GM12878 (cell line): ENCODE measurements around the gene KBTBD4. TPM values are rescaled to one million over a fixed set of nuclear protein-coding genes. Genes with fewer than 3 reads are reported as not detected.

ENCODE experiments used
- BHLHE40 ChIP-seq, 2 experiments: fragments of 450-650 bp in 1 of 2; IDR thresholded peaks; 2 replicates each; pipeline ENCODE4 v1.6.1; 2011 to 2017; ENCODE audit warnings: low read depth in 2 of 2, borderline replicate concordance in 1 of 2, improper control_type of control experiment in 1 of 2, low read length in 1 of 2, mild to moderate bottlenecking in 1 of 2
- CREB1 ChIP-seq: IDR thresholded peaks from 2 replicates; pipeline ENCODE4 v1.6.1; 2012; ENCODE audit warnings: low read depth, mild to moderate bottlenecking, inconsistent platforms
- CREM ChIP-seq: IDR thresholded peaks from 2 replicates; pipeline ENCODE4 v1.6.1; 2014; ENCODE audit warnings: antibody characterized with exemption, low read depth
- EED ChIP-seq: sonication (generic); IDR thresholded peaks from 2 replicates; pipeline ENCODE4 v1.6.1; 2016; ENCODE audit warnings: antibody characterized with exemption, low read depth
- FOXM1 ChIP-seq: IDR thresholded peaks from 2 replicates; pipeline ENCODE4 v1.6.1; 2012; ENCODE audit warnings: low read depth, mild to moderate bottlenecking, inconsistent platforms, low read length, moderate library complexity
- HDAC6 ChIP-seq: fragments of 200-600 bp; sonication (generic); IDR thresholded peaks from one replicate; pipeline ENCODE4 v1.8.0; 2017; ENCODE audit warnings: antibody characterized with exemption; ENCODE audit not compliant: unreplicated experiment
- IKZF2 ChIP-seq, 2 experiments: fragments of 450-650 bp; IDR thresholded peaks; 2 replicates each; pipeline ENCODE4 v1.6.1; 2017; ENCODE audit warnings: mild to moderate bottlenecking in 2 of 2, moderate library complexity in 2 of 2
- JUNB ChIP-seq: IDR thresholded peaks from 2 replicates; pipeline ENCODE4 v1.6.1; 2016; ENCODE audit warnings: antibody characterized with exemption, mild to moderate bottlenecking
- KDM1A ChIP-seq: fragments of 200-600 bp; sonication (generic); IDR thresholded peaks from 2 replicates; pipeline ENCODE4 v1.6.1; 2016; ENCODE audit warnings: borderline replicate concordance
- MEF2B ChIP-seq: fragments of 450-650 bp; IDR thresholded peaks from 2 replicates; pipeline ENCODE4 v1.6.1; 2018; ENCODE audit warnings: mild to moderate bottlenecking, moderate library complexity; ENCODE audit not compliant: partially characterized antibody, poor library complexity, severe bottlenecking
- MYB ChIP-seq: fragments of 150-350 bp; IDR thresholded peaks from 2 replicates; pipeline ENCODE4 v1.6.1; 2014; ENCODE audit warnings: mild to moderate bottlenecking, low read depth, low read length, borderline replicate concordance
- PAX5 ChIP-seq: IDR thresholded peaks from 2 replicates; pipeline ENCODE4 v1.6.1; 2011; ENCODE audit warnings: low read depth, low read length, borderline replicate concordance
- RFX5 ChIP-seq: IDR thresholded peaks from 2 replicates; pipeline ENCODE4 v1.6.1; 2011; ENCODE audit warnings: low read depth, low read length, improper control_type of control experiment
- RUNX3 ChIP-seq: IDR thresholded peaks from 2 replicates; pipeline ENCODE4 v1.6.1; 2012; ENCODE audit warnings: low read length, inconsistent platforms
- TBL1XR1 ChIP-seq: IDR thresholded peaks from 2 replicates; pipeline ENCODE4 v1.6.1; 2012; ENCODE audit warnings: low read depth, low read length, improper control_type of control experiment
- ZBED1 ChIP-seq: IDR thresholded peaks from 2 replicates; pipeline ENCODE4 v1.6.1; 2016; ENCODE audit warnings: borderline replicate concordance
- ZNF207 ChIP-seq: fragments of 450-650 bp; IDR thresholded peaks from 2 replicates; pipeline ENCODE4 v1.6.1; 2014; ENCODE audit warnings: antibody characterized with exemption, mild to moderate bottlenecking, borderline replicate concordance
- ZZZ3 ChIP-seq: IDR thresholded peaks from 2 replicates; pipeline ENCODE4 v1.6.1; 2011; ENCODE audit warnings: low read depth; ENCODE audit not compliant: control insufficient read depth, insufficient read length
- polyA plus RNA-seq, 11 experiments: library from polyadenylated mRNA; depleted of rRNA in 4 of 11; unstranded in 6 of 11; stranded (reverse) in 5 of 11; fragments of >200 nt; fragmentation: Nextera tagmentation in 4 of 11; fragmentation: Illumina TruSeq in 1 of 11; extraction: Ambion mirVana in 4 of 11; extraction: Trizol in 1 of 11; gene quantifications; 1 replicate in 1 of 11; 2 replicates in 10 of 11; pipeline versions ENCODE4 v1.2.1 to v1.2.3, GENCODE V29; 2011 to 2016; ENCODE audit warnings: inconsistent platforms in 2 of 11, missing spikeins in 2 of 11, low read depth in 1 of 11
- small RNA-seq: library from RNA; depleted of rRNA; stranded (forward); fragments of <200 nt; gene quantifications from one replicate; pipeline ENCODE3, GENCODE V24; 2014
- total RNA-seq, 4 experiments: library from RNA; depleted of rRNA in 3 of 4; stranded (reverse); fragments of >200 nt in 3 of 4; fragmentation: Illumina TruSeq in 1 of 4; extraction: Trizol in 1 of 4; gene quantifications; 2 replicates each; pipeline versions ENCODE4 v1.2.1 to v1.2.3, GENCODE V29; 2013 to 2021

The KBTBD4 gene
- total and polyA plus RNA-seq, 10 of the 15 experiments (the other 5 are each of a cell fraction or from before 2014, with no cell fraction given): 18.4 to 46.4 (median 25.7) TPM

DNA sequence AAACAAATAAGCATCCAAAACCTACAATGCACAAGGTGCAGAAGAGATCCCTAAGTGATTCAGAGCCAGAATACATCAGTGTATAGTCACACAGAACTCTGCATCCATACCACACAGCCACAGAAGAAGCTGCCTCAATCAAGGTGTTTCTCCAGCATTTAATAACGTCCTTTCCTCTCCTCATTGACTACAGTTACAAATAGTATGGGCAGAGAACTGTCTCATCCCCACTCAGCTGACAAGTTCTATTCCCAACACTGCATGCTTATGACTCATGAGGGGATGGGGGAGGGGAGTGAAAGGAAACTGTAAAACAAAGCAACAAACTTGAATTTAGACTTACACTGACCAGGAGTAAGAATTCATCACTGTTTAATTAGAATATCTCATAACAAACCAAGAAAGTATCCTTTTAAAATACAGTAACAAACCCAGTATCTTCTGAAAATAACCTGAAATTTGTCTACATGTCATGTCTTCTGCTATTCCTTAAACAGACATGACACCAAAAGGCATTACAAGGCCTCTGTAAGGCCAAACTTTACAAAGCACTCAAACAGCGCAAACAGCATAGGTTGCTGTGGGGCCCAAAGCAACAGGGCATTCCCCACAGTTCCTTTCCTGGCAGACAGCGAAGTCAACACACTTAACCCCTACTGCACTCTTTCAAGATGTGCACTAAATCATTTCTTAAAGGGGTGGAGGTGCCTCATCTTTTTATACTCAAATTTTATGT lies 55.1 kb downstream of the KBTBD4 start (continued):
- peak in 1 of 2 experiments; percentile 10; a peak in 1 of 4 replicates for TF ChIP-seq BHLHE40 (IDR thresholded peaks at IDR 0.05; ENCODE audit: borderline replicate concordance in 1 of 2, low read depth in 2 of 2, low read length in 1 of 2)
- TF ChIP-seq CREB1: 0 out of 2 replicates have a peak, but pooled peaks have one; percentile 27
- 0 out of 4 replicates have a peak, but pooled peaks of 1 of the 2 experiments have one; percentile 12 for TF ChIP-seq IKZF2 (IDR thresholded peaks at IDR 0.05)
- no peak for TF ChIP-seq ZNF207
- 0 out of 2 replicates have a peak, but pooled peaks have one; percentile 29 for TF ChIP-seq EED
- 0 out of 2 replicates have a peak, but pooled peaks have one; percentile 3 for TF ChIP-seq CREM
- no peak for TF ChIP-seq ZZZ3
- TF ChIP-seq MYB: no peak
- TF ChIP-seq ZBED1: no peak
- TF ChIP-seq JUNB: peak; percentile 49; the same call in 1 of the 2 replicates
- TF ChIP-seq PAX5: no peak
- TF ChIP-seq MEF2B: no peak
- TF ChIP-seq KDM1A: no peak
- TF ChIP-seq FOXM1: 0 out of 2 replicates have a peak, but pooled peaks have one; percentile 40
- no peak for TF ChIP-seq RFX5
- TF ChIP-seq HDAC6: no peak
- no peak for TF ChIP-seq TBL1XR1
- 0 out of 2 replicates have a peak, but pooled peaks have one; percentile 0 for TF ChIP-seq RUNX3

Small RNA genes within 50 kb of the gene (small RNA-seq; reads per million reads assigned to genes)
- not detected for gene RN7SL652P
- not detected for gene RNU5E-10P

Other genes starting within 250 kb of the KBTBD4 start
Only the 7 nearest of the 13 such genes appear.
- gene RAPSN, start 129.8 kb downstream of the KBTBD4 start, total RNA-seq (2014; rRNA removed): 0.23 and 0.27 TPM in 2 replicates
- 0.09 and 0.13 TPM in 2 replicates for gene RAPSN, start 129.8 kb downstream of the KBTBD4 start, total RNA-seq (2014; rRNA removed; fragmentation: Illumina TruSeq; extraction: Trizol)
- 0.15 and 0.27 TPM in 2 replicates for gene RAPSN, start 129.8 kb downstream of the KBTBD4 start, total RNA-seq (2021)
- 0.08 and 0.09 TPM in 2 replicates for gene RAPSN, start 129.8 kb downstream of the KBTBD4 start, polyA plus RNA-seq (2011; rRNA removed)
- not detected in 2 replicates for gene RAPSN, start 129.8 kb downstream of the KBTBD4 start, polyA plus RNA-seq (2014; fragmentation: Illumina TruSeq; extraction: Trizol)
- gene RAPSN, start 129.8 kb downstream of the KBTBD4 start, polyA plus RNA-seq (2014; fragmentation: Nextera tagmentation; extraction: Ambion mirVana): not detected
- gene RAPSN, start 129.8 kb downstream of the KBTBD4 start, polyA plus RNA-seq (2014; rRNA removed): 0.28 TPM in 1 of 2 replicates, not detected in the other
- not detected for gene RAPSN, start 129.8 kb downstream of the KBTBD4 start, polyA plus RNA-seq (2016; fragmentation: Nextera tagmentation; extraction: Ambion mirVana)
- gene CELF1, start 25.8 kb downstream of the KBTBD4 start, total RNA-seq (2014; rRNA removed): 78.6 and 82.0 TPM in 2 replicates
- gene CELF1, start 25.8 kb downstream of the KBTBD4 start, total RNA-seq (2014; rRNA removed; fragmentation: Illumina TruSeq; extraction: Trizol): 64.2 and 64.9 TPM in 2 replicates
- 106 and 108 TPM in 2 replicates for gene CELF1, start 25.8 kb downstream of the KBTBD4 start, total RNA-seq (2021)
- gene CELF1, start 25.8 kb downstream of the KBTBD4 start, polyA plus RNA-seq (2011; rRNA removed): 128 and 130 TPM in 2 replicates
- gene CELF1, start 25.8 kb downstream of the KBTBD4 start, polyA plus RNA-seq (2014; fragmentation: Illumina TruSeq; extraction: Trizol): 73.1 and 77.8 TPM in 2 replicates
- 10 to 100 TPM; 35.3 to 41.5 TPM for gene CELF1, start 25.8 kb downstream of the KBTBD4 start, polyA plus RNA-seq (2014; fragmentation: Nextera tagmentation; extraction: Ambion mirVana)
- gene CELF1, start 25.8 kb downstream of the KBTBD4 start, polyA plus RNA-seq (2014; rRNA removed): 83.8 and 92.9 TPM in 2 replicates
- 100 to 1,000 TPM; 108 to 109 TPM for gene CELF1, start 25.8 kb downstream of the KBTBD4 start, polyA plus RNA-seq (2016; fragmentation: Nextera tagmentation; extraction: Ambion mirVana)
- gene PTPMT1, start 13.4 kb downstream of the KBTBD4 start, total RNA-seq (2014; rRNA removed): 98.7 and 99.7 TPM in 2 replicates
- 41.2 and 44.2 TPM in 2 replicates for gene PTPMT1, start 13.4 kb downstream of the KBTBD4 start, total RNA-seq (2014; rRNA removed; fragmentation: Illumina TruSeq; extraction: Trizol)
- 59.1 and 59.7 TPM in 2 replicates for gene PTPMT1, start 13.4 kb downstream of the KBTBD4 start, total RNA-seq (2021)
- gene PTPMT1, start 13.4 kb downstream of the KBTBD4 start, polyA plus RNA-seq (2011; rRNA removed): 45.5 and 50.3 TPM in 2 replicates
- 57.2 and 59.2 TPM in 2 replicates for gene PTPMT1, start 13.4 kb downstream of the KBTBD4 start, polyA plus RNA-seq (2014; fragmentation: Illumina TruSeq; extraction: Trizol)
- gene PTPMT1, start 13.4 kb downstream of the KBTBD4 start, polyA plus RNA-seq (2014; fragmentation: Nextera tagmentation; extraction: Ambion mirVana): 10 to 100 TPM; 12.0 to 26.1 TPM
- gene PTPMT1, start 13.4 kb downstream of the KBTBD4 start, polyA plus RNA-seq (2014; rRNA removed): 106 and 112 TPM in 2 replicates
- 100 to 1,000 TPM; 108 to 116 TPM for gene PTPMT1, start 13.4 kb downstream of the KBTBD4 start, polyA plus RNA-seq (2016; fragmentation: Nextera tagmentation; extraction: Ambion mirVana)
- gene NDUFS3, start 104 bp upstream of the KBTBD4 start, total RNA-seq (2014; rRNA removed): 107 and 113 TPM in 2 replicates
- gene NDUFS3, start 104 bp upstream of the KBTBD4 start, total RNA-seq (2014; rRNA removed; fragmentation: Illumina TruSeq; extraction: Trizol): 95.5 and 96.3 TPM in 2 replicates
- gene NDUFS3, start 104 bp upstream of the KBTBD4 start, total RNA-seq (2021): 133 and 137 TPM in 2 replicates
- gene NDUFS3, start 104 bp upstream of the KBTBD4 start, polyA plus RNA-seq (2011; rRNA removed): 208 and 217 TPM in 2 replicates
- 99.6 and 111 TPM in 2 replicates for gene NDUFS3, start 104 bp upstream of the KBTBD4 start, polyA plus RNA-seq (2014; fragmentation: Illumina TruSeq; extraction: Trizol)
- 100 to 1,000 TPM in 1 of 2 experiments, 10 to 100 TPM in 1; 22.3 to 101 TPM for gene NDUFS3, start 104 bp upstream of the KBTBD4 start, polyA plus RNA-seq (2014; fragmentation: Nextera tagmentation; extraction: Ambion mirVana)
- 166 and 179 TPM in 2 replicates for gene NDUFS3, start 104 bp upstream of the KBTBD4 start, polyA plus RNA-seq (2014; rRNA removed)
- 100 to 1,000 TPM; 176 to 186 TPM for gene NDUFS3, start 104 bp upstream of the KBTBD4 start, polyA plus RNA-seq (2016; fragmentation: Nextera tagmentation; extraction: Ambion mirVana)
- gene FAM180B, start 7.7 kb upstream of the KBTBD4 start, total RNA-seq (2014; rRNA removed): 0.22 and 0.34 TPM in 2 replicates
- gene FAM180B, start 7.7 kb upstream of the KBTBD4 start, total RNA-seq (2014; rRNA removed; fragmentation: Illumina TruSeq; extraction: Trizol): not detected in 2 replicates
- not detected in 2 replicates for gene FAM180B, start 7.7 kb upstream of the KBTBD4 start, total RNA-seq (2021)
- gene FAM180B, start 7.7 kb upstream of the KBTBD4 start, polyA plus RNA-seq (2011; rRNA removed): not detected in 2 replicates
- gene FAM180B, start 7.7 kb upstream of the KBTBD4 start, polyA plus RNA-seq (2014; fragmentation: Illumina TruSeq; extraction: Trizol): 0.04 TPM in 1 of 2 replicates, not detected in the other
- gene FAM180B, start 7.7 kb upstream of the KBTBD4 start, polyA plus RNA-seq (2014; fragmentation: Nextera tagmentation; extraction: Ambion mirVana): not detected
- 0.14 TPM in 1 of 2 replicates, not detected in the other for gene FAM180B, start 7.7 kb upstream of the KBTBD4 start, polyA plus RNA-seq (2014; rRNA removed)
- gene FAM180B, start 7.7 kb upstream of the KBTBD4 start, polyA plus RNA-seq (2016; fragmentation: Nextera tagmentation; extraction: Ambion mirVana): not detected
- gene C1QTNF4, start 15.4 kb upstream of the KBTBD4 start, total RNA-seq (2014; rRNA removed): 0.05 and 0.06 TPM in 2 replicates
- not detected in 2 replicates for gene C1QTNF4, start 15.4 kb upstream of the KBTBD4 start, total RNA-seq (2014; rRNA removed; fragmentation: Illumina TruSeq; extraction: Trizol)
- not detected in 2 replicates for gene C1QTNF4, start 15.4 kb upstream of the KBTBD4 start, total RNA-seq (2021)
- not detected in 2 replicates for gene C1QTNF4, start 15.4 kb upstream of the KBTBD4 start, polyA plus RNA-seq (2011; rRNA removed)
- gene C1QTNF4, start 15.4 kb upstream of the KBTBD4 start, polyA plus RNA-seq (2014; fragmentation: Illumina TruSeq; extraction: Trizol): not detected in 2 replicates
- not detected for gene C1QTNF4, start 15.4 kb upstream of the KBTBD4 start, polyA plus RNA-seq (2014; fragmentation: Nextera tagmentation; extraction: Ambion mirVana)
- gene C1QTNF4, start 15.4 kb upstream of the KBTBD4 start, polyA plus RNA-seq (2014; rRNA removed): not detected in 2 replicates
- not detected for gene C1QTNF4, start 15.4 kb upstream of the KBTBD4 start, polyA plus RNA-seq (2016; fragmentation: Nextera tagmentation; extraction: Ambion mirVana)
- 82.9 and 107 TPM in 2 replicates for gene MTCH2, start 63.6 kb upstream of the KBTBD4 start, total RNA-seq (2014; rRNA removed)
- 72.5 and 75.0 TPM in 2 replicates for gene MTCH2, start 63.6 kb upstream of the KBTBD4 start, total RNA-seq (2014; rRNA removed; fragmentation: Illumina TruSeq; extraction: Trizol)
- 135 and 147 TPM in 2 replicates for gene MTCH2, start 63.6 kb upstream of the KBTBD4 start, total RNA-seq (2021)
- gene MTCH2, start 63.6 kb upstream of the KBTBD4 start, polyA plus RNA-seq (2011; rRNA removed): 89.0 and 152 TPM in 2 replicates
- gene MTCH2, start 63.6 kb upstream of the KBTBD4 start, polyA plus RNA-seq (2014; fragmentation: Illumina TruSeq; extraction: Trizol): 80.7 and 98.3 TPM in 2 replicates
- gene MTCH2, start 63.6 kb upstream of the KBTBD4 start, polyA plus RNA-seq (2014; fragmentation: Nextera tagmentation; extraction: Ambion mirVana): 100 to 1,000 TPM; 338 to 341 TPM
- 71.7 and 72.4 TPM in 2 replicates for gene MTCH2, start 63.6 kb upstream of the KBTBD4 start, polyA plus RNA-seq (2014; rRNA removed)
- gene MTCH2, start 63.6 kb upstream of the KBTBD4 start, polyA plus RNA-seq (2016; fragmentation: Nextera tagmentation; extraction: Ambion mirVana): 100 to 1,000 TPM; 310 to 319 TPM